ENCODE results near the gene SERPINB4. TPM values are rescaled to one million over a fixed set of nuclear protein-coding genes. Genes with fewer than 3 reads are reported as not detected.
"Not testable (repeated sequence)": the region's sequence is repeated elsewhere in the genome, so short reads cannot be mapped to it uniquely, and the experiment has no call there.

The SERPINB4 gene
- total and polyA plus RNA-seq, 2 experiments from 2014 or later = not detected

- no peak overlapping the region for H3K4me2 ChIP-seq
- TF ChIP-seq EZH2 (IDR thresholded peaks at IDR 0.05; ENCODE audit: borderline replicate concordance) = no peak
- no peak for TF ChIP-seq CTCF (IDR thresholded peaks at IDR 0.05; ENCODE audit: poor library complexity)
- no peak for TF ChIP-seq EZH2phosphoT487 (IDR thresholded peaks at IDR 0.05; ENCODE audit: low read depth, severe bottlenecking, unreplicated experiment)
- DNase-seq (ENCODE audit: low spot score) = no peak
- no peak overlapping the region for H3K27ac ChIP-seq
- WGBS (ENCODE audit: low lambda C conversion rate, missing lambda C conversion rate) = 97% methylated on average over 1 of the region's 1 CpG
- H3K4me3 ChIP-seq = no peak overlapping the region
- H2AFZ ChIP-seq = no peak overlapping the region
- no peaks in the 10 kb centered on the region for H3K36me3 ChIP-seq (replicated peaks; ENCODE audit: insufficient read depth, low read depth)
- H3K27me3 ChIP-seq = no peaks in the 10 kb centered on the region
- no peaks in the 10 kb centered on the region for H3K9me2 ChIP-seq (replicated peaks; ENCODE audit: insufficient read depth)
- no peaks in the 10 kb centered on the region for H3K9me3 ChIP-seq (ENCODE audit: low read depth)
- no peaks in the 10 kb centered on the region for H3K79me2 ChIP-seq
- H4K20me1 ChIP-seq (ENCODE audit: insufficient read depth, poor library complexity, severe bottlenecking) = no peaks in the 10 kb centered on the region
- H3K4me1 ChIP-seq (ENCODE audit: insufficient read depth) = no peaks in the 10 kb centered on the region
Observed at GRCh38 chr18:63664571-63664970, 20.5 kb upstream of the SERPINB4 start.

DNA sequence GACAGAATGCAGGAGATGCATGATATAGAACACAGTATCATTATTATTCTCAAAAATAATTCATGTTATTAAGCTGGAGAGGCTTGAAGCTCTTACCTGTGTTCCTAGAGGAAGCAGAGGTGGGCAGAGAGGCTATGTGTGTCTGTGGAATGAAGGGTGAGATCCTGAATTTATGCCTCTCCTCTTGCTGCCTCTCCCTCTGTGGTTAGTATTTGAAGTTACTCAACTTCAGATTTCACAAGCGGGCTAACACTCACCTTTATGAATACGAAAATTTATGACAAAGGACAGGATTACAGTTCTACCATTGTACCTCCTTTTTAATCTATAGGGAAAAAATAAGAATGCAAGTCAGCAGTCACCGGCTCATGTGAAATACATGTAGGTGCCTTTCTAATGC, 17.7 kb upstream of the SERPINB4 start, which contains the start of gene SERPINB3:
Gene SERPINB3 (minus strand): TSS at position 144 of the 400 bp plus-strand sequence. CDS start 677 bp downstream, outside the sequence.
- H3K4me3 ChIP-seq; H3K27me3 ChIP-seq; H3K9me2 ChIP-seq (replicated peaks; ENCODE audit: insufficient read depth); DNase-seq (ENCODE audit: low spot score); H3K4me2 ChIP-seq; H3K4me1 ChIP-seq (ENCODE audit: insufficient read depth); H3K36me3 ChIP-seq (replicated peaks; ENCODE audit: insufficient read depth, low read depth); H2AFZ ChIP-seq; H3K79me2 ChIP-seq; H4K20me1 ChIP-seq (ENCODE audit: insufficient read depth, poor library complexity, severe bottlenecking); H3K9me3 ChIP-seq (ENCODE audit: low read depth); H3K27ac ChIP-seq: not testable (repeated sequence)
- 66% methylated on average over 2 of the region's 3 CpGs for WGBS (ENCODE audit: low lambda C conversion rate, missing lambda C conversion rate)

GRCh38 chr18:63658920-63659319, 14.9 kb upstream of the SERPINB4 start:
- not testable (repeated sequence) for H3K4me3 ChIP-seq; H3K4me2 ChIP-seq; H3K27me3 ChIP-seq; H3K79me2 ChIP-seq; DNase-seq (ENCODE audit: low spot score); H3K27ac ChIP-seq; H4K20me1 ChIP-seq (ENCODE audit: insufficient read depth, poor library complexity, severe bottlenecking); H2AFZ ChIP-seq; H3K36me3 ChIP-seq (replicated peaks; ENCODE audit: insufficient read depth, low read depth); H3K4me1 ChIP-seq (ENCODE audit: insufficient read depth); H3K9me2 ChIP-seq (replicated peaks; ENCODE audit: insufficient read depth); H3K9me3 ChIP-seq (ENCODE audit: low read depth)
- 88% methylated on average over 4 of the region's 4 CpGs for WGBS (ENCODE audit: low lambda C conversion rate, missing lambda C conversion rate)

- not testable (repeated sequence) for H3K4me2 ChIP-seq; H3K79me2 ChIP-seq; DNase-seq (ENCODE audit: low spot score); H3K9me3 ChIP-seq (ENCODE audit: low read depth); H3K27ac ChIP-seq; H3K9me2 ChIP-seq (replicated peaks; ENCODE audit: insufficient read depth); H3K4me3 ChIP-seq; H4K20me1 ChIP-seq (ENCODE audit: insufficient read depth, poor library complexity, severe bottlenecking); H3K27me3 ChIP-seq; H3K4me1 ChIP-seq (ENCODE audit: insufficient read depth); H2AFZ ChIP-seq; H3K36me3 ChIP-seq (replicated peaks; ENCODE audit: insufficient read depth, low read depth)
- WGBS (ENCODE audit: low lambda C conversion rate, missing lambda C conversion rate) = 65% methylated on average over 3 of the region's 3 CpGs
Observed at GRCh38 chr18:63650271-63650670, 6.2 kb upstream of the SERPINB4 start.

DNA sequence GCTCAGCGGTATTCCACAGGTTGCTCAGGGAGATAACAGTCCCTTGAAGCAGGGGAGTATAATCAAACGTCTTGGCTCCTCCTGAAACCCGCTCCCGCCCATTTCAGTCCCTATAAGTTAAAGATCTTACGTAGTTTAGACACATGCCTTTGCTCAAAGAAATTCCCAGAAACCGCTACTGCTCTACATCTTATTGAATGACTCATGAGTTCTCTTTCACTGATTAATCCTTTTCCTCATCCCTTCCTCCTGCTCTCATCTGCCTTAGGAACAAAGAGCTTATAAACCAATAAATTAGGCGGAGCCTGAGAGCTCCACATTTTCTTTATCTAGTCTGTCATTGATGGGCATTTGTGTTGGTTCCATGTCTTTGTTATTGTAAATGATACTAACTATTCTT, 4.2 kb upstream of the SERPINB4 start:
- TF ChIP-seq EZH2phosphoT487 (IDR thresholded peaks at IDR 0.05; ENCODE audit: low read depth, severe bottlenecking, unreplicated experiment) (no peak), EZH2 (IDR thresholded peaks at IDR 0.05; ENCODE audit: borderline replicate concordance) (no peak), CTCF (IDR thresholded peaks at IDR 0.05; ENCODE audit: poor library complexity) (no peak)

More for the DNA sequence above, 4.2 kb upstream of the SERPINB4 start:
- H3K36me3 ChIP-seq (replicated peaks; ENCODE audit: insufficient read depth, low read depth) = no peaks in the 10 kb centered on the region
- H3K4me2 ChIP-seq = no peak overlapping the region
- H3K4me3 ChIP-seq = no peak overlapping the region
- no peaks in the 10 kb centered on the region for H3K27me3 ChIP-seq
- H3K9me2 ChIP-seq (replicated peaks; ENCODE audit: insufficient read depth) = no peaks in the 10 kb centered on the region
- no peak for DNase-seq (ENCODE audit: low spot score)
- no peak overlapping the region for H2AFZ ChIP-seq
- 56% methylated on average over 7 of the region's 7 CpGs for WGBS (ENCODE audit: low lambda C conversion rate, missing lambda C conversion rate)
- no peaks in the 10 kb centered on the region for H4K20me1 ChIP-seq (ENCODE audit: insufficient read depth, poor library complexity, severe bottlenecking)
- no peaks in the 10 kb centered on the region for H3K9me3 ChIP-seq (ENCODE audit: low read depth)
- no peak overlapping the region for H3K27ac ChIP-seq
- no peaks in the 10 kb centered on the region for H3K4me1 ChIP-seq (ENCODE audit: insufficient read depth)
- H3K79me2 ChIP-seq = no peaks in the 10 kb centered on the region
